GM21619 (cell line): ENCODE results near the gene WWC2.

Experiments
- ATAC-seq: cut with Tn5 transposase; IDR thresholded peaks from one replicate; pipeline ENCODE4 v1.9.1; 2021; ENCODE audit not compliant: unreplicated experiment

Gene WWC2

GRCh38 chr4:183195534-183195933 lies 96.5 kb downstream of the WWC2 start:
- no peak for ATAC-seq

- no peak for ATAC-seq
These were observed 98.1 kb downstream of the WWC2 start for GRCh38 chr4:183197140-183197539.

GRCh38 chr4:183200453-183200852 lies 101.4 kb downstream of the WWC2 start:
- no peak for ATAC-seq

- ATAC-seq: no peak
These were observed 102.3 kb downstream of the WWC2 start for GRCh38 chr4:183201331-183201730.

- no peak for ATAC-seq
These were observed 103.5 kb downstream of the WWC2 start for GRCh38 chr4:183202523-183202922.

- ATAC-seq: no peak
These were observed 105.7 kb downstream of the WWC2 start for GRCh38 chr4:183204793-183205192.

GRCh38 chr4:183205193-183205592 lies 106.1 kb downstream of the WWC2 start:
- no peak for ATAC-seq

- no peak for ATAC-seq
These were observed 106.7 kb downstream of the WWC2 start for GRCh38 chr4:183205709-183206108.

- no peak for ATAC-seq
These were observed 112.5 kb downstream of the WWC2 start for GRCh38 chr4:183211533-183211932.

- no peak for ATAC-seq
These were observed 114.9 kb downstream of the WWC2 start for GRCh38 chr4:183213996-183214395.

- no peak for ATAC-seq
These were observed 115.9 kb downstream of the WWC2 start for GRCh38 chr4:183214912-183215488.

- no peak for ATAC-seq
These were observed 121.2 kb downstream of the WWC2 start for GRCh38 chr4:183220236-183220635.

- no peak for ATAC-seq
These were observed 124.0 kb downstream of the WWC2 start for GRCh38 chr4:183223053-183223452.

GRCh38 chr4:183229397-183229796 lies 130.3 kb downstream of the WWC2 start:
- no peak for ATAC-seq

GRCh38 chr4:183240581-183241321 lies 141.7 kb downstream of the WWC2 start:
- no peak for ATAC-seq

GRCh38 chr4:183241322-183241640 lies 142.2 kb downstream of the WWC2 start:
- no peak for ATAC-seq

GRCh38 chr4:183241721-183242151 lies 142.7 kb downstream of the WWC2 start:
- no peak for ATAC-seq

GRCh38 chr4:183242291-183242690 lies 143.2 kb downstream of the WWC2 start:
- ATAC-seq: no peak

GRCh38 chr4:183244019-183244418 lies 145.0 kb downstream of the WWC2 start:
- ATAC-seq: no peak

- no peak for ATAC-seq
These were observed 145.4 kb downstream of the WWC2 start for GRCh38 chr4:183244506-183244905.

GRCh38 chr4:183248201-183248600 lies 149.1 kb downstream of the WWC2 start:
- ATAC-seq: no peak

GRCh38 chr4:183249854-183250253 lies 150.8 kb downstream of the WWC2 start:
- peak; percentile 56 for ATAC-seq

- no peak for ATAC-seq
These were observed 151.8 kb downstream of the WWC2 start for GRCh38 chr4:183250831-183251230.
